HUES64 (cell line): ENCODE data around the gene WDR6.

Source experiments
- H3K27ac ChIP-seq: 2 replicates; pipeline ENCODE4 v1.7.0; 2013; ENCODE audit warnings: low read depth, low read length, inconsistent platforms
- H3K27me3 ChIP-seq: 2 replicates; pipeline ENCODE4 v1.6.1; 2013; ENCODE audit warnings: mild to moderate bottlenecking, low read length; ENCODE audit not compliant: insufficient read depth
- H3K36me3 ChIP-seq: 2 replicates; pipeline ENCODE4 v1.6.1; 2013; ENCODE audit warnings: mild to moderate bottlenecking, low read length; ENCODE audit not compliant: insufficient read depth
- H3K4me1 ChIP-seq: 2 replicates; pipeline ENCODE4 v1.6.1; 2013; ENCODE audit warnings: mild to moderate bottlenecking, low read length, moderate library complexity; ENCODE audit not compliant: insufficient read depth
- H3K4me3 ChIP-seq: 2 replicates; pipeline ENCODE4 v1.5.1; 2013; ENCODE audit warnings: mild to moderate bottlenecking, low read length, moderate library complexity
- H3K9ac ChIP-seq: 2 replicates; pipeline ENCODE4 v1.6.1; 2013; ENCODE audit warnings: mild to moderate bottlenecking, low read depth, low read length
- H3K9me3 ChIP-seq: 2 replicates; pipeline ENCODE4 v1.6.1; 2013; ENCODE audit warnings: low read depth, low read length; ENCODE audit not compliant: insufficient read depth
- WGBS: fragments of 150-250, 120-280 bp; methylation state at CpG from one replicate; pipeline ENCODE4 v1.1.7; 2013; ENCODE audit warnings: missing lambda C conversion rate; 5-methylcytosine and 5-hydroxymethylcytosine counted together

WDR6 gene

DNA sequence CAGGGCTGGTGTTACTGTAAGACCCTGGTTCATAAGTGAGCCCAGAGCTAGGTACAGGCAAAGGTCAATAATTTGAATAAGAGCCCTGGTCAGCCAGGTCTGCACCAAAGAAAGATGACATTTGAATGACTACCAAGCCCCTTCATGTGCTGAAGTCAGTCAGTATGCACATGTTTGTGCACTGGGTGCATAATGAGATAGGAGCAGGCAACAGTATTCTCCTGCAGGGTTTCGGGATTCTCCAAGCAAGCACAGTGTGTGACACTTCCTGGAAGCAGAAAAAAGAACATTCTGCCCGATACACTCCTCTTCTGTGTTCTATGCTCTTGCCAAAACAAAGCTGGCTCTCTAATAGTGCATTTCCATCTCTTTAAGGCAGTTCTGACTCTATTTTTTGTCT is 27.5 kb downstream of the WDR6 start:
- H3K36me3 ChIP-seq, result peaks cover 92% of the 10 kb centered on the region

GRCh38 chr3:49035281-49035680 is 28.1 kb downstream of the WDR6 start:
- Histone ChIP-seq H3K27ac (no peak overlapping the region), H3K27me3 (no peaks in the 10 kb centered on the region), H3K4me1 (no peaks in the 10 kb centered on the region), H3K36me3 (peaks cover 90% of the 10 kb centered on the region), H3K4me3 (no peak overlapping the region), H3K9ac (no peak overlapping the region), H3K9me3 (no peaks in the 10 kb centered on the region)
- 98% methylated on average over 3 of the region's 3 CpGs for WGBS

More for the DNA sequence above, 27.5 kb downstream of the WDR6 start:
- 95% methylated on average over 2 of the region's 2 CpGs for WGBS
- no peaks in the 10 kb centered on the region for H3K4me1 ChIP-seq
- H3K4me3 ChIP-seq, result no peak overlapping the region
- H3K27me3 ChIP-seq, result no peaks in the 10 kb centered on the region
- no peak overlapping the region for H3K27ac ChIP-seq
- no peaks in the 10 kb centered on the region for H3K9me3 ChIP-seq
- H3K9ac ChIP-seq, result no peak overlapping the region

GRCh38 chr3:49053543-49053942 is 46.4 kb downstream of the WDR6 start:
- H3K4me1 ChIP-seq, result no peaks in the 10 kb centered on the region
- WGBS, result 90% methylated on average over 1 of the region's 1 CpG
- H3K9me3 ChIP-seq, result no peaks in the 10 kb centered on the region
- no peak overlapping the region for H3K27ac ChIP-seq
- H3K4me3 ChIP-seq, result no peak overlapping the region
- no peaks in the 10 kb centered on the region for H3K27me3 ChIP-seq
- H3K36me3 ChIP-seq, result peaks cover 81% of the 10 kb centered on the region
- no peak overlapping the region for H3K9ac ChIP-seq

- Histone ChIP-seq H3K4me1 (no peaks in the 10 kb centered on the region), H3K27ac (no peak overlapping the region), H3K27me3 (no peaks in the 10 kb centered on the region), H3K36me3 (peaks cover 75% of the 10 kb centered on the region), H3K9ac (no peak overlapping the region), H3K9me3 (no peaks in the 10 kb centered on the region), H3K4me3 (no peak overlapping the region)
- 100% methylated on average over 2 of the region's 2 CpGs for WGBS
These were observed 47.2 kb downstream of the WDR6 start for GRCh38 chr3:49054344-49054862.

DNA sequence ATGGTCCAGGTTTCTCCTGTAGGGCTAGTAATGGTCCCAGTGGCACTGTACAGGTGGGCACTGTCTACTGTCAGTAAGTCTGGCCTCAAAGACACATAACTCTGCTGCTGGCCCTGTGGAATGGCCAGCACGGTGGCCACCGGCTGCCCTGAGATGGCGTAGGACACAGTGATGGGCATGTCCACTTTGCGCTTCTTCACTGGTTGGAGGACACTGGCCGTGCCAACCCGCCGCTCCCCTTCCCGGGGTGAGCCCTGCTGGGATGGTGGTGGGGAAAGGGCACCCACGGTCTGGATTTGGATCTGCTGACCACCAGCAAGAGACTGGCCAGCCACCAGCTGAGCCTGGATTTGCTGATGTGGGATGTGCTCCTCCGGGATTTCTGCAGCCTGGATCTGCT is 50.1 kb downstream of the WDR6 start:
- no peaks in the 10 kb centered on the region for H3K9me3 ChIP-seq
- WGBS, result 96% methylated on average over 10 of the region's 10 CpGs
- no peak overlapping the region for H3K9ac ChIP-seq
- no peak overlapping the region for H3K4me3 ChIP-seq
- no peak overlapping the region for H3K27ac ChIP-seq
- H3K27me3 ChIP-seq, result no peaks in the 10 kb centered on the region
- H3K36me3 ChIP-seq, result peaks cover 75% of the 10 kb centered on the region
- H3K4me1 ChIP-seq, result no peaks in the 10 kb centered on the region

- H3K9ac ChIP-seq, result no peak overlapping the region
- no peak overlapping the region for H3K4me3 ChIP-seq
- no peaks in the 10 kb centered on the region for H3K27me3 ChIP-seq
- no peak overlapping the region for H3K27ac ChIP-seq
- H3K4me1 ChIP-seq, result no peaks in the 10 kb centered on the region
- H3K36me3 ChIP-seq, result peaks cover 74% of the 10 kb centered on the region
- WGBS, result 95% methylated on average over 7 of the region's 7 CpGs
- no peaks in the 10 kb centered on the region for H3K9me3 ChIP-seq
These were observed 50.8 kb downstream of the WDR6 start for GRCh38 chr3:49058011-49058410.
